Keratinocyte (primary cell): ENCODE results near the gene IP6K2. TPM values are rescaled to one million over a fixed set of nuclear protein-coding genes. Genes with fewer than 3 reads are reported as not detected.

Experiments
- DNase-seq: peaks from one replicate; pipeline ENCODE4 v3.0.0-alpha.2; 2011; ENCODE audit warnings: low read depth, missing footprints, low spot score
- FAIRE-seq: peaks from 2 replicates; lab custom pipeline; 2011; peaks lifted over from hg19 to GRCh38; lab: Jason Lieb, UNC
- H2AFZ ChIP-seq: 2 replicates; pipeline ENCODE4 v1.6.0; 2012; ENCODE audit warnings: low read length, control low read depth, inconsistent platforms; ENCODE audit not compliant: control insufficient read depth
- H3K27ac ChIP-seq: 2 replicates; pipeline ENCODE4 v1.5.1; 2011; ENCODE audit warnings: low read length; ENCODE audit not compliant: control insufficient read depth, insufficient read depth
- H3K27me3 ChIP-seq: 3 replicates; pipeline ENCODE4 v1.6.0; 2011; ENCODE audit warnings: low read length; ENCODE audit not compliant: control insufficient read depth, insufficient read depth; ENCODE audit errors: extremely low read depth
- H3K36me3 ChIP-seq, 2 experiments: 2 replicates in 1 of 2; 3 replicates in 1 of 2; pipeline ENCODE4 v1.5.1; 2011; ENCODE audit warnings: low read length in 2 of 2, mild to moderate bottlenecking in 1 of 2; ENCODE audit not compliant: control insufficient read depth in 2 of 2, insufficient read depth in 2 of 2; ENCODE audit errors: extremely low read depth in 1 of 2
- H3K4me1 ChIP-seq: 3 replicates; pipeline ENCODE4 v1.5.1; 2011; ENCODE audit warnings: low read length; ENCODE audit not compliant: control insufficient read depth, insufficient read depth; ENCODE audit errors: extremely low read depth
- H3K4me2 ChIP-seq: 3 replicates; pipeline ENCODE4 v1.6.0; 2011; ENCODE audit warnings: low read depth, low read length; ENCODE audit not compliant: control insufficient read depth, insufficient read depth; ENCODE audit errors: extremely low read depth
- H3K4me3 ChIP-seq, 3 experiments: fragments of 200-600 bp in 1 of 3; sonication (generic) in 1 of 3; 2 replicates in 2 of 3; 3 replicates in 1 of 3; pipeline ENCODE4 v1.5.1; 2011 to 2016; ENCODE audit warnings: low read length in 3 of 3, mild to moderate bottlenecking in 3 of 3, control low read depth in 2 of 3, inconsistent platforms in 1 of 3, low read depth in 1 of 3, mixed read lengths in 1 of 3, mixed run types in 1 of 3, moderate library complexity in 1 of 3; ENCODE audit not compliant: control insufficient read depth in 2 of 3, insufficient read depth in 2 of 3; ENCODE audit errors: extremely low read depth in 1 of 3
- H3K79me2 ChIP-seq: 2 replicates; pipeline ENCODE4 v1.6.0; 2012; ENCODE audit warnings: low read length; ENCODE audit not compliant: control insufficient read depth, insufficient read depth
- H3K9ac ChIP-seq: 3 replicates; pipeline ENCODE4 v1.6.0; 2011; ENCODE audit warnings: low read length; ENCODE audit not compliant: control insufficient read depth, insufficient read depth; ENCODE audit errors: extremely low read depth
- H3K9me1 ChIP-seq: 3 replicates; pipeline ENCODE4 v1.6.0; 2011; ENCODE audit warnings: low read length; ENCODE audit not compliant: control insufficient read depth, insufficient read depth; ENCODE audit errors: extremely low read depth
- H3K9me3 ChIP-seq: 2 replicates; pipeline ENCODE4 v1.5.1; 2012; ENCODE audit warnings: low read depth, low read length; ENCODE audit not compliant: control insufficient read depth
- H4K20me1 ChIP-seq: 3 replicates; pipeline ENCODE4 v1.6.0; 2011; ENCODE audit warnings: low read length; ENCODE audit not compliant: control insufficient read depth, insufficient read depth; ENCODE audit errors: extremely low read depth
- CTCF ChIP-seq, 3 experiments: IDR thresholded peaks in 1 of 3; conservative IDR thresholded peaks in 1 of 3; optimal IDR thresholded peaks in 1 of 3; 2 replicates in 2 of 3; 3 replicates in 1 of 3; pipeline versions ENCODE3 to v1.5.1; 2011; ENCODE audit warnings: low read length in 3 of 3, mild to moderate bottlenecking in 3 of 3, moderate library complexity in 2 of 3, control low read depth in 1 of 3, inconsistent platforms in 1 of 3; ENCODE audit not compliant: insufficient read depth in 2 of 3; ENCODE audit errors: extremely low read depth in 1 of 3
- EZH2 ChIP-seq: IDR thresholded peaks from one replicate; pipeline ENCODE4 v1.6.1; 2012; ENCODE audit warnings: inconsistent platforms, mild to moderate bottlenecking, low read length, moderate library complexity
- dilution Hi-C: fragments of 300-500 bp; cut with MboI; formaldehyde crosslinking; loops from one replicate; pipeline ENCODE4 v1.7.0; 2020; ENCODE audit warnings: low sequenced_read_pairs; ENCODE audit not compliant: extremely low pct_ligation_motif_present
- polyA plus RNA-seq, 5 experiments: library from polyadenylated mRNA; depleted of rRNA in 3 of 5; stranded (reverse) in 3 of 5; stranded (forward) in 1 of 5; unstranded in 1 of 5; fragments of >200 nt; gene quantifications; 1 replicate in 1 of 5; 2 replicates in 3 of 5; 3 replicates in 1 of 5; pipeline versions ENCODE4 v1.2.1 to v1.2.3, GENCODE V29; 2011 to 2012; ENCODE audit warnings: missing spikeins in 2 of 5, low read depth in 1 of 5, low replicate concordance in 1 of 5

Gene IP6K2
- polyA plus RNA-seq, 1 donor (not counting 4 experiments of a cell fraction or from before 2014, with no cell fraction given) = 110 TPM

- H3K4me1 ChIP-seq = peaks cover 24% of the 10 kb centered on the region
- dilution Hi-C loops = no loop called here
- H3K27me3 ChIP-seq = no peaks in the 10 kb centered on the region
- no peak for TF ChIP-seq CTCF (optimal IDR thresholded peaks at IDR 0.05 in 1 of 3, IDR thresholded peaks at IDR 0.05 in 1 of 3, conservative IDR thresholded peaks at IDR 0.05 in 1 of 3; ENCODE audit: extremely low read depth in 1 of 3, insufficient read depth in 2 of 3, low read length in 3 of 3)
- no peak for TF ChIP-seq EZH2
- no peak overlapping the region for H3K4me3 ChIP-seq
- no peak overlapping the region for H3K4me2 ChIP-seq
- H3K9me1 ChIP-seq = no peaks in the 10 kb centered on the region
- H3K9me3 ChIP-seq = no peaks in the 10 kb centered on the region
- no peak overlapping the region for H3K27ac ChIP-seq
- H2AFZ ChIP-seq = no peak overlapping the region
- H3K9ac ChIP-seq = no peak overlapping the region
- FAIRE-seq = no peak
- no peak for DNase-seq
- H3K36me3 ChIP-seq = peaks cover 8 to 28% of the 10 kb centered on the region in 2 experiments
- H4K20me1 ChIP-seq = no peaks in the 10 kb centered on the region
- peaks cover 17% of the 10 kb centered on the region for H3K79me2 ChIP-seq
Measured at GRCh38 chr3:48680811-48681540, 36.0 kb downstream of the IP6K2 start.

- Histone ChIP-seq H3K27ac (no peak overlapping the region), H4K20me1 (no peaks in the 10 kb centered on the region), H3K27me3 (no peaks in the 10 kb centered on the region), H3K4me1 (peaks cover 18% of the 10 kb centered on the region), H3K36me3 (peaks cover 11 to 30% of the 10 kb centered on the region in 2 experiments), H3K79me2 (peaks cover 11% of the 10 kb centered on the region), H3K4me3 (no peak overlapping the region), H3K9me1 (no peaks in the 10 kb centered on the region), H3K9me3 (no peaks in the 10 kb centered on the region), H2AFZ (no peak overlapping the region), H3K9ac (no peak overlapping the region), H3K4me2 (no peak overlapping the region)
- TF ChIP-seq EZH2 (no peak), CTCF (optimal IDR thresholded peaks at IDR 0.05 in 1 of 3, IDR thresholded peaks at IDR 0.05 in 1 of 3, conservative IDR thresholded peaks at IDR 0.05 in 1 of 3; ENCODE audit: extremely low read depth in 1 of 3, insufficient read depth in 2 of 3, low read length in 3 of 3) (no peak)
- no peak for FAIRE-seq
- DNase-seq = no peak
- dilution Hi-C loops = no loop called here
Measured at GRCh38 chr3:48679411-48680391, 37.3 kb downstream of the IP6K2 start.
